HG02973 (cell line): ENCODE measurements around the gene ZNF280D.

Source experiments
- ATAC-seq: cut with Tn5 transposase; IDR thresholded peaks from one replicate; pipeline ENCODE4 v1.9.1; 2021; ENCODE audit warnings: moderate library complexity; ENCODE audit not compliant: unreplicated experiment

The ZNF280D gene

DNA sequence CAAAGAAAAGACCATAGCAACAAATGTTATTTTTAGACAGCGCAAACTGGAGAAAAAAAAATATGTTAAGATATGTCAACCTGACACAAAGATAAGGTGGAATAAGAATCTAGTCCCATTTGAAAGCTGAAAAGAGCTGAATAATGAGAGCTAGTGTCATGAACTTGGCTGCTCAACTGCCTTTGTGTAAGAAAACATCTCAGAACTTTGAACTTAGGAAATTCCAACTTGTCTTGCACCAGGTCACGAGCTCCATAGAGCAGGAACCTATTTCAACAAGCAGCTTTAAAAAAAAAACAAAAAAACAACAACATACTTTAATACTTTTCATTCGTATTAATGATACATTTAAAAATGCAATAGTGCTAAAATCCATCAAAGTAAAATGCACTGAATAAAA, 79.5 kb downstream of the ZNF280D start:
- ATAC-seq: no peak

- no peak for ATAC-seq
Measured at GRCh38 chr15:56653107-56653506, 80.2 kb downstream of the ZNF280D start.

DNA sequence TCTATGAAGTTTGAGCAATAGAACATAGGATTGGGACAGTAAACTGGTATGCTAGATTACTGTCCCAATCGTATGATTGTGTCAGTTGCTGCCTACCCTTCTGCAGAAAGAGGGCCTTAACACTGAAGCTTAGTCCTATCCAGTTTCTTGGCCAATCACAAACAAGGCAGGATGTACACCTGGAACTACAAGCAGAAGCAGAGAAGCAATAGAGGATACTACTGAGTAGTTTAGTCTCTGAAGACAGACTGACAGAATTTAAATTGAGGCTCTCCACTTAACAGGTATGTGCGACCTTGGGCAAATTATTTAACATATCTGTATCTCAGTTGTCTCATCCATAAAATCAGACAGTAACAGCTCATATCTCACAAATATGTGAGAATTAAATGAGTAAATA, 85.0 kb downstream of the ZNF280D start:
- no peak for ATAC-seq

GRCh38 chr15:56640549-56640948, 92.8 kb downstream of the ZNF280D start:
- no peak for ATAC-seq

GRCh38 chr15:56640127-56640526, 93.2 kb downstream of the ZNF280D start:
- ATAC-seq: no peak

- no peak for ATAC-seq
Measured at GRCh38 chr15:56639631-56640030, 93.7 kb downstream of the ZNF280D start.

DNA sequence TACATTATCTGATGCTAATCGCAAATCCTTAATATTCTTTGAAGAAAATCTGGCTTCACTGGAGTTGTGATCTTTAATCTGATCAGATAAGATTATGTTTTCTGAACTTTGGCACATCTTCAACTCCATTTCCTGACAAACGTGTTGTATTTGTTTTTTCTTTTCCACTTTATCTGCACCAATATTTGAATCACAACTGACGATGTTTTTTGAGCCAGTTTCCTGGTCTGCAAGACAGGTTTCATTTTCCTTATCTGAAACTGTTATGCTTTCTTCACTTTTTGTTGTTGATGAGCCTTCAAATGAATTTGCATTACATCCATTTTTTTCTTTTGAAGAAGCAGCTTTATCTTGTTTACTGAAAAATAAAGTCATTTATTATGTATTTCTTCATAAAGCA, 101.5 kb downstream of the ZNF280D start:
- ATAC-seq: no peak

DNA sequence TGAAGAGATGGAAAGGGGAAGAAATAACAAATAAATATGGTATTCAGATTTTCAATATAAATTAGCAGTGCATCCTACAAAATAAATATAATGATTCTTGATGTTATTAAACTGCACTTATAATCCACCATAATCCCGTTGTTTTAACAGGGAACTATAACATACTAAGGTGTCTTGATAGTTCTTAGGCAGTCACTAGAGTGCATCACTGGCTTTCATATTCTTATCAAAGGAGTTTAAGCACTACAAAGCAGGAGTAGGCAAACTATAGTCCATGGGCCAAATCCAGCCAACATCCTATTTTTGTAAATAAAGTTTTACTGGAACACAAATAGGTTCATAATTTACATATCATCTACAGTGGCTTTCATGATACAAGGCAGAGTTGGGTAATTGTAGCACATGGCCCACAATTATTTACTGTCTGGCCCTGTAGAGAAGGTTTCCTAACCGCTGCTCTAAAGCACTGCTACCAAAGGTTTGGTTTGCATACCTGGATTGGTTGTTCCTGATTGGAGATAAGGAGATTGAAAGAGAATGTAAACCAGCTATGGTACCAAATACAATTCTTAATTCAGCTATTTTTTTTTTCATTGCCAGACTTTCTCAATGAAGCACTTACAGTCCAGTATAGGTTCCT, 104.3 kb downstream of the ZNF280D start:
- ATAC-seq: no peak

DNA sequence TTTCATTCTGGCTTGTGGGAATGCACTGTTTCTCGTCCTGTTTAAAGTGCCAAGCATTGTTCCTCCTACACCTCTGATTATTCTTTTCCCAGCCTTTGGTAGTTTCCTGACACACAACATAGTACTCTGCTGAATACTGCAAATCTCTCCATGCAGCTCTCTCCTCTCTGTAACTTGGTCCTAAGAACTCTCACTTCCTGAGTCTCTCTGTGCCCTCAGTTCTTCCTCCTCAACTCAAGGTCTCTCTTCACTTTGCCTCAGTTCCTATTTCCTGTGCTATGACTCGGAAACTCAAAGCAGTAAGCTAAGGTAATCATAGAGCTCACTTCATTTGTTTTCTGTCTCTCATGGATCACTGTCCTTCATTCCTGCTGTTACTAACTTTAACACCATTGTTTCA, 113.4 kb downstream of the ZNF280D start:
- ATAC-seq: no peak

DNA sequence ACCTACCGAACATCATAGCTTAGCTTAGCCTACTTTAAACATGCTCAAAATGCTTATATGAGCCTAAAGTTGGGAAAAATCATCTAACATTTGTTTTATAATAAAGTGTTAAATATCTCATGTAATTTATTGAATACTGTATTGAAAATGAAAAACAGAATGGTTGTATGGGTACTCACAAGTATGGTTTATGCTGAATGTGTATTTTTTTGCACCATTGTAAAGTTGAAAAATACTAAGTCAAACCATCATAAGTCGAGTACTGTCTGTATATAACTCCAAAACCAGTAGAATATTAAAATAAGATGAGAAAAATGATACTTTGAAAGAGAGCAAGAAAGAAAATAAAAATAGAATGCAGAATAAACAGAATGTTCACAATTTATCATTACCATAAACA, 115.7 kb downstream of the ZNF280D start:
- ATAC-seq: no peak

- no peak for ATAC-seq
Measured at GRCh38 chr15:56616551-56616950, 116.8 kb downstream of the ZNF280D start.

DNA sequence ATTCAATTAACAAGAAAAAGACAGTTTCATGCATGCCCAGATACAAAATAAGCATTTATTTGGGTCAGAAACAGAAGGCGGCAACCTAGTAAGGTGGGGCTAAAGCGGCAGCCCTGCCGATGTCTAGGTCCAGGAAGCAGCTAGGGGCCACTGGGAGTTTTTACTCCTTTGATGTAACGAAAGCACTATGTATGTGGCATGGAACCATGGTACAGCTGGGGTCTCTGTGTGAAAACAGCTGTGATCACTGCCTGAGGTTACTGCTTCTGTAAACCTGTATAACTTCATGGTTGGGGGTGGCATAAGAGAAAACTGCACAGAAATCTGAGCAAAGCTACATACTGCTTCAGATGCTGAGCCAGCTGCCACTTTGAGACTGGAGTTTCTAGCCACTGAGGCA, 119.5 kb downstream of the ZNF280D start:
- no peak for ATAC-seq

- ATAC-seq: no peak
Measured at GRCh38 chr15:56608993-56609392, 124.3 kb downstream of the ZNF280D start.

GRCh38 chr15:56608140-56608778, 125.0 kb downstream of the ZNF280D start:
- peak; percentile 94 for ATAC-seq

DNA sequence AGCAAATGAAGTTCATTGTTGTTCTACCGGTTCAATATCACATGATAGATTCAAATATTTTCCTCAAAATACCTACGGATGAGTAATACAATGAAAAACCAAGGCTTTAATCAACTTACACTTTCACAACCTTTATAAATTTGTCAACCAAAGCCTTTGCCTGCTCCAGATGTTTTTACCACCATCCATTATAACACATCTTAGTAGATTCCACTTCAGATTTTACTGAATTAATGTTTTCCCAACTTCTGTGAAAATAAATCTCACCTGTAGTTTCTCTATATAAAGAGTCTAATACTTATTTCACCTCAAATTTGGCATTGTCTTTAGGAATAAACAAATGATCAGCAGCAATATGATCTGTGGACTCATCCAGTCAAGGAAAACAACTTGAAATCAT, 131.1 kb downstream of the ZNF280D start:
- no peak for ATAC-seq

GRCh38 chr15:56600380-56600779, 132.9 kb downstream of the ZNF280D start:
- ATAC-seq: no peak

GRCh38 chr15:56598991-56599390, 134.3 kb downstream of the ZNF280D start:
- no peak for ATAC-seq

DNA sequence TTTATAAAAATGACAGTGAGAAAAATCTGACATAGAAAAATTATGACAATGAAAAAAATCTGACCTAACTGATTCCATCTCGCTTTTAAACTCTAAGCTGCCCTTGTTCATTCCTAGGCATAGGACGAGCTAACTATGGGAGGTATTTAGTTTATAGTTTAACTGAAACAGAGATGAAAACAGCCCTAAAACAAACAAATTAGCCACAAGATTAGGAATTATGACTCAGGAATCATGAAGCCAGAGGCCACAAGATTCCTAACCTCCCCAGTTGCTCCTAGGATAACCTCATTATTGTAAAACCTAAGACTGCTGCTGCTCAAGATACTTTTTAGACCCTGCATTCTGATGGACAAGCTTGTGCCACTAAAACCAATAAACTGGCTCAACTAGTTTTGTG, 145.6 kb downstream of the ZNF280D start:
- ATAC-seq: no peak

DNA sequence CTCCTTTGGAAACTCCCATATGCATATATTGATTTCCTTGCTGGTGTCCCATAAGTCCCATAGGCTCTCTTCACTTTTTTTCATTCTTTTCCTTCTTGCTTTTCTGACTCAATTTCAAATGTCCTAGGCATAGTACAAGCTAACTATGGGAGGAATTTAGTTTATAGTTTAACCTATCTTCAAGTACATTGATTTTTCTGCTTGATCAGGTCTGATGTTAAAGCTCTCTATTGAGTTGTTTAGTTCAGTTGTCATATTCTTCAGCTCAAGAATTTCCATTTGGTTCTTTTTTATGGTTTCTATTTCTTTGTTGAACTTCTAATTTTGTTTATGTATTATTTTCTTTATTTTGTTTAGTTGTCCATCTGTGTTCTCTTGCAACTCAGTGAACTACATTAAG, 147.1 kb downstream of the ZNF280D start:
- no peak for ATAC-seq

GRCh38 chr15:56582785-56583184, 150.5 kb downstream of the ZNF280D start:
- no peak for ATAC-seq
